Stimulated activated CD8-positive, alpha-beta memory T cell treated with anti-CD3 and anti-CD28 coated beads, Interleukin-4, amount 100 ng/mL, for 24 hours (primary cell): ENCODE results near the gene IGFBP6.
"Not testable (repeated sequence)": the region's sequence is repeated elsewhere in the genome, so short reads cannot be mapped to it uniquely, and the experiment has no call there.

Source experiments
- DNase-seq: peaks from one replicate; pipeline ENCODE4 v3.0.0-alpha.2; 2020; ENCODE audit warnings: low read depth

Gene IGFBP6

DNA sequence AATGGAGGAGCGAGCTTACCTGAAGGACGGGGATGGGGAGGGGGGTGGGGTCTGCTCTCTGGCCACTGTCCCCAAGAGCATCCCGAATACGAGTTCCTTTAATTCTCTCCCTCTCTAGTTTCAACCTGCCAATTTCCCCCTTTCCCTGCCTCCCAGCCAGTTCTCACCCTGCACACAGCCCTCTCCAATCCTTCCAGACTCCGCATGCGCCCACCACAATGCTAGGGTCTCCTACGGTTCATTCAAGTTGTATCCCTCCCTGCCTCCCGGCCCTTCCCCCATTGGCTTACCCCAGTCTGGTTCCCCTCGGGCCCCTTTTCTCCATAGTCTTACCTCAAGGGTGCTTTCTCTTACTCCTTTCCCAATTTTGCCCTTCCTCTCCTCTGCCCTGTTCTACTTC, 708 bp upstream of the IGFBP6 start:
- no peak for DNase-seq

DNA sequence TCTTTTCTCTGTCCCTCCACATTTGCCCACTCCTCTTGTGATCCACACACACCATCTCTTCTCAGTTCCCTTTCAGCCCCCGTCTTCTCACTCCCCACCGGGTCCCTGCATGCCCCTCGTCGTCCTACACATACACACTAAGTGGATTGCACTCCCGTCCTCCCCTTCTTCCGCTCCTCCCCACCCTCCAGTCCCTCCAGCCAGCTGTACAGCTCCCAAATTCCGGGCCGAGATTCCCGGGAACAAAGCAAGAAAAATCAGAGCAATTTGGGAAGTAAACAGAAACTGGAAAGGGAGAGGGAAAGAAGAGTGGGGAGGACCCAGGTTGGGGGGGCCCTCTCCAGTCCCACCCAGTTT, 282 bp upstream of the IGFBP6 start:
- no peak for DNase-seq

DNA sequence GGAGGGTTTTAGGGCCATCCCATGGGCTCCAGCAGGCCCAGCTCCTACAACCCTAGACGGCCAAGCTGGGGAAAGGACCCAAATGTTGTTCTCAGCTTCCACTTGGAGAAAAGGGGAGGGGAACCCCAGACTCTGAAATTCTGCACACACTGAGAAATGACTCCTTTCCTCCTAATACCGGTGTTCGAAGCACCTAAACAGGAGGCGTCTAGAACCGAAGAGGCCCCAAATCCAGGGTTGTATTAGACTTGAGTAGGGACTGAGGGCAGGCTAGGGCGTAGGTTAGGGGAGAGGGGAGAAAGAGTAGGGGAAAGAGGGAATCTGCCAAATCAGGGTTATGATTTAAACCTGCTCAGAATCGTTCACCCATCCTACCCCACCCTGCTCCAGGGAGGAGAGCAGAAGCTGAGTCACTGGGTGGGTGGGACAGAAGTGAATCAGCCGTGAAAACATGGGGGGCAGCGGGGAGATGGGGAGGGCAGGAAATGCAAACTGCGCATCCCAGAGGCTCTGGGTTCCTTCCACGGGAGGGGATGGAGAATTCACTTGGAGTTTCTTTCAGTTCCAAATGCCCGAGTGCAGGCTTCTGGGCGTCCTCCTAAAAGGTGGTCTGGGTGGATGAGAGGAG, 1.0 kb downstream of the IGFBP6 start:
- DNase-seq = no peak

DNA sequence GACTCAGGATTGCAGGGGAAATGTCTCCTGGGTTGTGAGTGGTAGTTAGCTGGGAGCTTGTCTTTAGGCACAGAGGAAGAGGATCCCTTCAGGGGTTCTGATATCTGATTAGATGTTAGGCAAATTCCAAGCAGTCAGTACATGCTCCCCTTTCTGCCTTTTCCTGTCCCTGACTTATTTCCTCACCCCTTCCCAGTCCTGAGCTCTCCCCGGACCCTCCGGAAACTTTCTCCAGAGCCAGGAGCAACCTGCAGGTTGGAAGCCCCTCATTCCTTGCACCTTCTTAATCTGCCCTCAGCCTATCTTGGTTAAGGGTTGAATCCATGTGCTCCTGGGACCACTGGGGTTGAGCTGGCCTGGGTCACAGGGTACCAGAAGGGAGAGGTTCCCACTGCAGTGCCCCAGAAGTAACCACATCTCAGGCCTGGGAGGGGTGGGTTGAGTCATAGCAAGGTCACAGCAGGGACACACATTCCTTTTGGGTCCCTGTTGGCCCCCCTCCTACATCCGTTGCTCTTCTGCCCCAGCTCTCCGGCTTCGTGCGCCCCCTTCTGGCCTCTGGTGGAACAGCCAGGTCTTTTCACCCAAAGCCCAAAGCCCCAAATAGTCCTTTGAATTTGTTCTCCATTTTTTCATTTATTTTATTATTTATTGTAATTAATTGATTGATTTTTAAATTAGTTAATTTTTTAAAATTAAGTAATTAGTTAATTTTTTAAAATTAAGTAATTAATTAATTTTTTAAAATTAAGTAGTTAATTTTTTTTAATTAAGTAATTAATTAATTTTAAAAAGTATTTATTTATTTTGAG, 1.8 kb downstream of the IGFBP6 start:
- peak; percentile 82 for DNase-seq

DNA sequence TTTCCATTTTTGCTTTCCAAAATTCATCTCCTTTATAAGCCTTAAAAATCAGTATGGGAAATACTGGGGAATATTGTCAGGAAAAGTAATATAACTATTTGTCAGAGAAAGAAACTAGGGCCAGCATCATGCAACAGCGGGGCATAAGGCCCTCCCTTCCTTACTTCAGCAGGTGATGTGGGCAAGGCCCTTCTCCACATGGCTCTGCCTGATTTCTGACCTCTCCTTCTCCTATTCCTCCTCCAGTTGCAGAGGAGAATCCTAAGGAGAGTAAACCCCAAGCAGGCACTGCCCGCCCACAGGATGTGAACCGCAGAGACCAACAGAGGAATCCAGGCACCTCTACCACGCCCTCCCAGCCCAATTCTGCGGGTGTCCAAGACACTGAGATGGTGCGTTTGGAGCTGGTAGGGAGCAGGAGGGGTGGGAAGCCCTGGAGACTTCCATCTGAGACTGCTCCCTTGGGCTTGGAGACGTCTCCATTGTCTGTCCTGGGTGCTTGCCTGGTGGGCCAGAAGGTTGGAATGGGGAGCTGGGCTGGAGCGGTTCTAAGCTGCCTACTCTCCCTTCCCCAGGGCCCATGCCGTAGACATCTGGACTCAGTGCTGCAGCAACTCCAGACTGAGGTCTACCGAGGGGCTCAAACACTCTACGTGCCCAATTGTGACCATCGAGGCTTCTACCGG, 3.1 kb downstream of the IGFBP6 start:
- DNase-seq = no peak

DNA sequence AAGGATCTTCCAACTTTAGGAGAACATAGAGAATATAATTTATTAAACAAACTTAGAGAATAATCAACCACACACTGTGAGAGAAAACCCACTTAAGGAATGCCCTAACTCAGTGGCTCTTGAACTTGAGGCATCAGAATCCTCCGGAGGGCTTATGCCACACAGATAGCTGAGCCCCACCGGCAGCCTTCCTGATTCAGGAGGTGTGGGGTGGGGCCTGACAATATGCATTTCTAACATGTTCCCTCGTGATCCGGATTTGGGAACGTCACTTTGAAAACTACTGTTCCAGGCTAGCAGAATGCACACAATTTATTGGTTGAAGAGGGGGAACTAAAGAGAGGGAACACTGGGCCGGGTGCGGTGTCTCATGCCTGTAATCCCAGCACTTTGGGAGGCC, 3.8 kb downstream of the IGFBP6 start:
- no peak for DNase-seq

DNA sequence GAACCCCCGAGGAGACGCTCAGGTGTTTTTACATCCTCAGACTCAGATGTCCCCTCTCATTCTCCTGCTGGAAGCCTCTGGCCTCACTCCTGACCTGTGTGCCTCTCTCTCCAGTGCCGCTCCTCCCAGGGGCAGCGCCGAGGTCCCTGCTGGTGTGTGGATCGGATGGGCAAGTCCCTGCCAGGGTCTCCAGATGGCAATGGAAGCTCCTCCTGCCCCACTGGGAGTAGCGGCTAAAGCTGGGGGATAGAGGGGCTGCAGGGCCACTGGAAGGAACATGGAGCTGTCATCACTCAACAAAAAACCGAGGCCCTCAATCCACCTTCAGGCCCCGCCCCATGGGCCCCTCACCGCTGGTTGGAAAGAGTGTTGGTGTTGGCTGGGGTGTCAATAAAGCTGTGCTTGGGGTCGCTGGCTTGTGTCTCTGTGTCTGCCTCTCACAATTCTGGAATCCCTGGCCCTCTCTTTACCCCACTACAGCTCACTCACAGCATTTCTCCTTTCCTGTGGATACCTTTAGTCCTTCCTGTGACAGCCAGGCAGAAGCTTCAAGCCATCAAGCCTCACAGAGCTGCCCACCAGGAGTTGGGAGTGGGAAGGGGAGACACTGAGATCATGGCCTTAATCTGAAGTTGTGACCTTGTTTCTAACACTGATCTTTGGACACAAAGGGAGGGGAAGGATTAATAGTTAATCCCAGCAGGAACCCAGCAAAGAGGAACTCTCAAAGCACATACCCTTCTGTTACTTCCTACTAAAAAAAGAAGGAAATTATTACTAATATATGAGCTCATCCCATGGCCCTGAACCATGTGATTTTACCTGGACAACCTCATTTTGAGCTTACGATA, 4.7 kb downstream of the IGFBP6 start:
- DNase-seq = no peak

DNA sequence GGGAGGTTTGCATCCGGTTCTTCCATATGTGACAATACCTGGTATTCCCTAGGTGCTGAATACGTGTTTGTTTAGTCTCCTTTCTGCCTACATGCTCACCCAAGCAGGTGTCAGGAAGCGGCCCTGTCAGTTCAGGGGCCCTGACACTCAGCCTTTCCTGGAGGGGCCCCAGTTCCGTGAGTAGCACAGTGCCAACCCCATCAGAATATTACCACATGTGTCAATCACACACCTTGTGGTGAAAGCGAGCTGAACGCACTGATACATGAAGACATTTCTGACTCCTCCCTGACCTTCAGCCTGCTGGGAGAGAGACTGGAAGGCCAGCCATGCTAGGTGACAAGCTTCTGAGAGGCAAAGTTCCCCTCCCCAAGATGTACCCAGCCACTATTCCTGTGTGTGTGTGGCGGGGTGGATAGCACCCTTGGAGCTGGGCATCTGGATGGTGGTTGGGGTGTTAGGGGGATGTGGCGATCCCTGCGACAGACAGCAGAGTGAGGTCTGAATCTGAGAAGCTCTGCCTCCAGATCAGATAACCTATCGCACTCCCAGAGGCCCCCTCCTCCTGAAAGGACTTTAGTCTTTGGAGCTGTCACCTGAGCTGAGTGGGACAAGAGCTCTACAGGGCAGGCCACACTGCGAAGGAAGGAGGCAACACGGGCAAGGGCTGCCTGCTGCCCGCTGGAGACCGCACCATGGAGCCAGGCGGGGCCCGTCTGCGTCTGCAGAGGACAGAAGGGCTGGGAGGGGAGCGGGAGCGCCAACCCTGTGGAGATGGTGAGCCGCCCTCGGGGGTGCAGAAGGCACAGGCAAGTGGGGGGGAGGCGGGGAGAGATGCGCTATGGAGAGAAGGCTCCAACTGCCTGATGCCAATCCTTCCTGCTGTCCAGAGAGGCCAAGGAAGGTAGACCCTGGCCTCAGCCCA, 5.7 kb downstream of the IGFBP6 start, which contains the start of gene SOAT2:
TSS of gene SOAT2 (plus strand) at position 604 of the 925 bp plus-strand sequence. CDS start at position 696, 92 bp downstream.
- peak; percentile 47 for DNase-seq

DNA sequence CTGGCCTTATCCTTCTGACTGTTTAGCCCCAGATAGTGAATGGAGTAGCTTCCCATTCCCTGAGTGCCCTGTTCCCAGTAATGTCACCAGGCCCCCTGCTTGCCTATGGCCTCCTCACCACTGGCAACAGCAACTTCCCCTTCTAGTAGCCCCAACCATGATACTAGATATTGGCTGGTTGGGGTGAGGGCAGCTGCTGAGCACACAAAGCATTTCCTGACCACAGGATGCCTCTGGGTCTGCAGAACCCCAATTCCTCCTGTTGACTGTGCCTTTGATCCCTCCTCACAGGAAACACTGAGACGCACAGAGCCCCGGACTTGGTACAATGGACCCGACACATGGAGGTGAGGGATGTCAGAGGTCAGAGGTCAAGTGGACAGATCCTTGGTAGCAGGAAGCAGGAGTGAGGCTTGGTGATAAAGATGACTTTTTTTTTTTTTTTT, 6.4 kb downstream of the IGFBP6 start:
- DNase-seq = no peak

DNA sequence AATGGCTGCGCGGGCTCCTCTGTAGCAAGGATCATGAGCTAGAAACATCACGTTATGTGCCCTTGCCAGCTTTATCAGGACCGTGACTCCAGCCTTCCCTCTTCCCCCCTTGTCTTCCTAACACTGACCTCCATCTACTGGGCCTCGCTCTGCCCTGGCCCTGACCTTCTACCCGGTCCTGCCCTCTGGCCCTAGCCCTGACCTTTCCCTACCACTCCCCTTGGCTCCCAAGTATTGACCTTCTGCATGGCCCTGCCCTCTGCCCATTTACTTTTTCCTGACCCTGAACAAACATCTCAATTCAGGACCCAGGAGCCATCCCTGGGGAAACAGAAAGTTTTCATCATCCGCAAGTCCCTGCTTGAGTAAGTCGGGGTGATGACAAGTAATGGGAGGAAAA, 7.8 kb downstream of the IGFBP6 start:
- no peak for DNase-seq

DNA sequence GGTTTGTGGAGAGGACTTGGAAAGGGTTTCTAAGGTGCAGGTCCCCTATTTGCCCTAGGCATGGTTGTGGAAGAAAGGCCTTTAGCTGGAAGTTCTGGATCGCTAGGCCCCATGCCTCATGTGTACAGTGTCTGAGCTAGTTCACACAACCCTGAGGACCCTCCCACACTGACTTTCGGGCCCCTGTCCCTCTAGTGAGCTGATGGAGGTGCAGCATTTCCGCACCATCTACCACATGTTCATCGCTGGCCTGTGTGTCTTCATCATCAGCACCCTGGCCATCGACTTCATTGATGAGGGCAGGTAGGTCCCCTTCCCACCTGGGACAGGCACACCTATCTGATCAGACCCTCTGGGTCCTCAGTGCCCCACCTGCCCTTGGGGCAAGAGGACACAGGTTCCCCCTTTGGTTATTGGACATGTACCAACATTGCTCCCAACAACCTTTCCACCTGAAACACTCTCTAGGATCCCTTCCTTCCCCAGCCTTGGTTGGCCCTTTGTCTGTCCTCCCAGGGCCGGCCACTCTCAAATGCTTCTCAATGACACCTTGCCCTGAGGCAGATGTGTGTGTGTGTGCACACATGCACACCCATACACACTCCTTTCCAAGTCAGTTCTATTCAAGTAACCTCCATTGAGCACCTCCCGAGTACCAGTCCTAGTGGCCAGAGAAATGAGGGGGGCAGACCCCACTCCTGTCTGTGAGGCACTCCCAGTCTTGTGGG, 8.4 kb downstream of the IGFBP6 start:
- DNase-seq = no peak

DNA sequence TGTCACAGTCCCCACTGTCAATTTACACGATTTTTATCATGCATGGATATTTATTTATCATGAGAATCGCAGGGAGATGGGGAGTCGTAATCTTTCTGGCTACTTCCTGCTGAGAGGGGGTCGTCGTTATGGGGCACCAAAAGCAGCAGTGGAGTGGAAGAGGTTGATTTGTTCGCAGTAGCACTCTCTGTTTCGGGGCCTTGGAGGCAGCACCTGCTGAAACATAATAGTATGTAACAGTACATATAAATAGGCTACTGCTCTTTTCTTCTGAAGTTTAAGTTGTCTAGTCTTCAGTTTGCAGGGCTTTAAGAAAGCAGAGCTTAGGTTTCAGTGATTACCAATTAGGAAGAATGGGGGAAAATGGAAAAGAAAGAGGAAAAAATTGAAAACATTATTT, 9.7 kb downstream of the IGFBP6 start:
- DNase-seq = no peak

DNA sequence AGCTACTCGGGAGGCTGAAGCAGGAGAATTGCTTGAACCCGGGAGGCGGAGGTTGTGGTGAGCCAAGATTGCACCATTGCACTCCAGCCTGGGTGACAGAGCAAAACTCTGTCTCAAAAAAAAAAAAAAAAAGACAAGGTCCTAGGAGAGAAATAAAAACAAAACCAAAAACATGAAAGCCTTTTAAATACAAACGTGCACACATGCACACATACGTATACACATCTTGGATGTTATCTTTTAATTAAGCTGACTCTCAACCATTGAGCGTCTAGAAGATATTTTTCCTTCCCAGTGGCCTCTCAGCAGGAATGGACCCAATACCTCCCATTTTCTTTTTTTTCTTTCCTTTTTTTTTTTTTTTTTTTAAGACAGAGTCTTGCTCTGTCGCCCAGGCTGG, 15.0 kb downstream of the IGFBP6 start:
- not testable (repeated sequence) for DNase-seq

DNA sequence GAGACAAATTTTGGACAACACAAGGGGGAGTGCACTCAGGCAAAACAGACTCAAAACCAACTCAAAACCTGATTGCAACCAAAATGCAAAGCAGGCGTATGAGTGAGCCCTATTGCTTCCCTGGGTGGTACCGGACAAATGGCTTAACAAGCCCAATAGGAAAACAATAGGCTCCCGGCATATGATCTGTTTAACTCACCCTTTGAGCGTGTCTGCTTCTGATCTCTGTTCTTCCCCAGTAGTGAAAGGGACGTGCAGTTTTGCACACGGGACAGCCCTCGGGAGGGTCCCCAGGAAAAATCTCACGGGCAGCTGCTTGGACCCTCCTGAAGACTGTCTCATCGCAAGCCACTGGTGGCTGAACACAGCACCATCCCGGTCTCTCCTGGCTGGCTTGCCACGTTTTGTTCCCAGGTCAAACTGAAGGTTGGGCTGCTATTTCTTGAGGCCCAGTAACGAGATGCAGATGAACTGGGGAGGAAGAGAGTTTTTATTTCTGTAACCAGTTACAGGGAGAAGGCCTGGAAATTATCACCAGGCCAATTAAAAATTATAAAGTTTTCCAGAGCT, 15.8 kb downstream of the IGFBP6 start:
- DNase-seq = no peak

DNA sequence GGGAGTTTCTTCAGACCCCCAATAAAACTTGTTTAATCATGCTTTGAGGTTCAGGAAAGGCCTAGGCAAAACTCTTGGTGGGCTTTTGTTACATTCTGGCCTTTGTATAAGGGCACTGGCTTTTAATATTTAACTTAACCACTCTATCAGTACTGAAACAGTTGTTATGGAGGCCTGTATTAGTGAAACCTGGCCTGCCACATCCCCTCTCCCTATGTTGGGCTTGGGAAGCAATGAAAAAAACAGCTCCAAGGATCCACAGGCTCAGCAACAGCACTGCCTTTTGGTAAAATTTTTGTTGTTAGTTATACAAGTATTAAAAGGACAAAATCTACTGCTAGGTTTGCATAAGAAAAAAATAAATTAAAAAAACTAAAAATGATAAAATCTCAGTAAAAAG, 16.5 kb downstream of the IGFBP6 start:
- DNase-seq = no peak

DNA sequence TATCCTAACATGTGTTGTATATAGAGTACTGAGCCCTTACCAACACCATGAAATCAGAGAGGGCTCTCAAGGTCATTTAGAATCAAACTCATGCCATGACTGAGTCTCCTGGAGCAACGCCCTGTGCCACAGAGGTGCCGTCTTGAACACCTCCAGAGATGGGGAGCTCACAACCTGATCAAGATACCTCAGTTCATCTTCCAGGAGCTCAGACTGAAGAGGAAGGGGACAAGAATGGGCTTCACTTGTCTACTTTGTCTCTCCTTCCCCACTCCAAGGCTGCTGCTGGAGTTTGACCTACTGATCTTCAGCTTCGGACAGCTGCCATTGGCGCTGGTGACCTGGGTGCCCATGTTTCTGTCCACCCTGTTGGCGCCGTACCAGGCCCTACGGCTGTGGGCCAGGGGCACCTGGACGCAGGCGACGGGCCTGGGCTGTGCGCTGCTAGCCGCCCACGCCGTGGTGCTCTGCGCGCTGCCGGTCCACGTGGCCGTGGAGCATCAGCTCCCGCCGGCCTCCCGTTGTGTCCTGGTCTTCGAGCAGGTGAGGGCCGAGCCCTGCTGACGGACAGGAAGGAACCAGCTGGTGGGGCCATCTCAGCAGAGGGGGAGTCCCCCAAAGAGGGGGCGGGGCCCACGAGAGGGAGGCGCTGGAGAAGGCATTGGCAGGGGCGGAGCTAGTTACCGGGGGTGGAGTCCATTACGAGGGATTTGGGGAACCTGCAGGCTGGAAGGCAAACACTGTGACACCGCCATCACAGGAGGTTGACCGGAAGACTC, 17.8 kb downstream of the IGFBP6 start:
- no peak for DNase-seq

DNA sequence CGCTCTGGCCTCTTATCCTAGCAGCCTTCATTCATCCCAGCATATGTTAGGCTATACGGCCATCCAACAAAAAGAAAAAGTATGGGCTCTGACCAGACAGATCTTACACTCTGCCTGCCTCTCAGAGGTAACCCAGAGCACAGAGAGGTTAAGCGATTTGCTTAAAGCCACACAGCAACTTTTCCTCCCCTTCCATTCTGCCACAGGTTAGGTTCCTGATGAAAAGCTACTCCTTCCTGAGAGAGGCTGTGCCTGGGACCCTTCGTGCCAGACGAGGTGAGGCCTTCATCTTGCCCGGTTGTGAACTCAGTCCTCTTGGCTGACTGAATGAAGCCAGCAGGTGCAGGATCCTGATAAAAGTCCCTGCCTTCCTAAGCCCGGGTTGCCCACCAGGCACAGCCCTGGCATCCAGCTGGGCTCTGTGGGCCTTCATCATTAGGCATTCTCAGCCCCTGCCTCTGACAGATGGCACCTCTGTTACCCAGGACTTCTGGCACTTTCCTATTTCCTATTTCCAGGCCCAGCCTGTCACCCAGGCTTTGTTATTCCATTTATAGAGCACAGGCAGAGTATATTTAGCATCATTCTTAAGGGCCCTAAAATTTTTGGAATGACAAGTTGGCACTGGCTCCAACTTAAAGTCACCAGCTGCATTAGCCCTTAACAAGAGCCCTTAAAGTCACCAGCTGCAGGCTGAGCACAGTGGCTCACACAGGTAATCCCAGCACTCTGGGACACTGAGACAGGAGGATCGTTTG, 18.6 kb downstream of the IGFBP6 start:
- no peak for DNase-seq

DNA sequence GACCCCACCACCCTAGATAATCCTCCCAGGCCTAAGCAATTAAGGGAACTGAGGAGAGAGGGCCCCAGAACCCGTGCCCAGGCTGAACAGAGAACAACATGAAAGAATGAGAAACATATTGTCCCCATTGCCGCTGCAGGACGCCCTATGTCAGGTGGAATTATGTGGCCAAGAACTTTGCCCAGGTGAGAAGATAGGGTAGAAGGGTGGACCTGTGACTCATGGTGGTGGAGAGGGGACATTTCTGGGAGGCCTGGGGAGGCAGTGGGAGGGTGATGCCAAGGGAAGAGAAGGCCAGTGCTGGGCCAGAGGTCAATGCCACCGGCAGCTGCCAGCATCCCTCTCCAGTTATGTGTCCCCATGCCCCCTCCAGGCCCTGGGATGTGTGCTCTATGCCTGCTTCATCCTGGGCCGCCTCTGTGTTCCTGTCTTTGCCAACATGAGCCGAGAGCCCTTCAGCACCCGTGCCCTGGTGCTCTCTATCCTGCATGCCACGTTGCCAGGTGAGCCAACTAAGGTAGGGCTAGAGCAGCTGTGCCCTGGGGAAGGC, 21.4 kb downstream of the IGFBP6 start:
- no peak for DNase-seq
